GM23338 (cell line): ENCODE results near the gene FAM53A. TPM values are rescaled to one million over a fixed set of nuclear protein-coding genes. Genes with fewer than 3 reads are reported as not detected.

ENCODE experiments used
- ATAC-seq: fragments of 200-7000 bp; cut with Tn5 transposase; 3 replicates; pipeline ENCODE4 v1.9.1; 2020
- DNase-seq: peaks from one replicate; pipeline ENCODE4 v3.0.0-alpha.2; 2015; ENCODE audit warnings: low spot score
- H2AFZ ChIP-seq: fragments of 200-600 bp; sonication (generic); 2 replicates; pipeline ENCODE4 v1.8.0; 2016; ENCODE audit warnings: antibody characterized with exemption, mild to moderate bottlenecking, moderate library complexity
- H3F3A ChIP-seq: fragments of 200-600 bp; sonication (generic); replicated peaks from 2 replicates; pipeline ENCODE4 v1.8.0; 2017; ENCODE audit warnings: antibody characterized with exemption, mixed run types, low read depth
- H3K27ac ChIP-seq: fragments of 200-600 bp; sonication (generic); 2 replicates; pipeline ENCODE4 v1.6.1; 2016; ENCODE audit warnings: low read depth
- H3K27me3 ChIP-seq: fragments of 200-600 bp; sonication (generic); 2 replicates; pipeline ENCODE4 v1.8.0; 2016; ENCODE audit warnings: mild to moderate bottlenecking, mixed run types, moderate library complexity; ENCODE audit not compliant: insufficient read depth
- H3K36me3 ChIP-seq: fragments of 200-600 bp; sonication (generic); 2 replicates; pipeline ENCODE4 v1.8.0; 2016; ENCODE audit warnings: mild to moderate bottlenecking; ENCODE audit not compliant: insufficient read depth
- H3K4me1 ChIP-seq: fragments of 200-600 bp; sonication (generic); 2 replicates; pipeline ENCODE4 v1.8.0; 2016; ENCODE audit warnings: mild to moderate bottlenecking, moderate library complexity; ENCODE audit not compliant: insufficient read depth
- H3K4me2 ChIP-seq: fragments of 200-600 bp; sonication (generic); 2 replicates; pipeline ENCODE4 v1.7.1; 2017; ENCODE audit warnings: mixed run types
- H3K4me3 ChIP-seq: fragments of 200-600 bp; sonication (generic); 2 replicates; pipeline ENCODE4 v1.6.1; 2016; ENCODE audit warnings: mixed run types
- H3K79me2 ChIP-seq: fragments of 200-600 bp; sonication (generic); replicated peaks from 2 replicates; pipeline ENCODE4 v1.8.0; 2017; ENCODE audit warnings: mild to moderate bottlenecking; ENCODE audit not compliant: insufficient read depth
- H3K9me2 ChIP-seq: fragments of 200-600 bp; sonication (generic); 2 replicates; pipeline ENCODE4 v1.8.0; 2017; ENCODE audit not compliant: insufficient read depth
- H4K20me1 ChIP-seq: fragments of 200-600 bp; sonication (generic); replicated peaks from 2 replicates; pipeline ENCODE4 v1.8.0; 2017; ENCODE audit warnings: mild to moderate bottlenecking; ENCODE audit not compliant: insufficient read depth
- H3K27ac Mint-ChIP-seq: 2 replicates; pipeline ENCODE4 v1.8.0; 2020; ENCODE audit warnings: inconsistent platforms, mild to moderate bottlenecking, moderate library complexity, mixed read lengths
- H3K27me3 Mint-ChIP-seq: 3 replicates; pipeline ENCODE4 v1.8.0; 2022; ENCODE audit warnings: low read depth, mild to moderate bottlenecking, moderate library complexity, mixed read lengths, inconsistent platforms; ENCODE audit not compliant: insufficient read depth, poor library complexity
- H3K36me3 Mint-ChIP-seq: 3 replicates; pipeline ENCODE4 v1.8.0; 2021; ENCODE audit warnings: low read depth, mild to moderate bottlenecking, inconsistent platforms, moderate library complexity, mixed read lengths
- H3K4me1 Mint-ChIP-seq: 3 replicates; pipeline ENCODE4 v1.8.0; 2020; ENCODE audit warnings: mild to moderate bottlenecking, inconsistent platforms, mixed read lengths
- H3K4me3 Mint-ChIP-seq: 3 replicates; pipeline ENCODE4 v1.8.0; 2021; ENCODE audit warnings: moderate library complexity, mild to moderate bottlenecking, inconsistent platforms, mixed read lengths
- H3K9me3 Mint-ChIP-seq: 3 replicates; pipeline ENCODE4 v1.8.0; 2020; ENCODE audit warnings: moderate library complexity, mild to moderate bottlenecking, inconsistent platforms, mixed read lengths
- EZH2phosphoT487 ChIP-seq: fragments of 200-600 bp; sonication (generic); IDR thresholded peaks from one replicate; pipeline ENCODE4 v1.8.1; 2018; ENCODE audit warnings: antibody characterized with exemption; ENCODE audit not compliant: unreplicated experiment
- NANOG ChIP-seq: IDR thresholded peaks from 2 replicates; pipeline ENCODE4 v1.6.1; 2016; ENCODE audit warnings: antibody characterized with exemption, borderline replicate concordance
- REST ChIP-seq: IDR thresholded peaks from one replicate; pipeline ENCODE4 v1.6.1; 2018; ENCODE audit warnings: antibody characterized with exemption; ENCODE audit not compliant: unreplicated experiment
- ZNF462 ChIP-seq: fragments of 250-450 bp; sonication (Bioruptor Pico); IDR thresholded peaks from 2 replicates; pipeline ENCODE4 v1.5.0; 2020; ENCODE audit warnings: mild to moderate bottlenecking, moderate library complexity
- polyA plus RNA-seq: library from polyadenylated mRNA; unstranded; fragments of >200 nt; fragmentation: Nextera tagmentation; extraction: Ambion mirVana; gene quantifications from 2 replicates; pipeline ENCODE4 v1.2.1, GENCODE V29; 2016
- total RNA-seq: library from RNA; depleted of rRNA; stranded (reverse); fragments of >200 nt; shearing (Covaris generic); gene quantifications from 2 replicates; pipeline ENCODE4 v1.2.3, GENCODE V29; 2014

The FAM53A gene
- total and polyA plus RNA-seq, 2 experiments from 2014 or later = 1.1 to 3.1 TPM

GRCh38 chr4:1594871-1595788 is 89.0 kb downstream of the FAM53A start:
- Mint-ChIP-seq H3K27ac (no peak overlapping the region), H3K36me3 (no peaks in the 10 kb centered on the region; the same call in 2 of the 3 replicates), H3K9me3 (peaks cover 7% of the 10 kb centered on the region; the same call in 2 of the 3 replicates), H3K4me3 (no peak overlapping the region), H3K4me1 (peaks cover 12% of the 10 kb centered on the region), H3K27me3 (peaks cover 1% of the 10 kb centered on the region)
- DNase-seq (no peak), ATAC-seq (no peak)
- Histone ChIP-seq H3K27me3 (no peaks in the 10 kb centered on the region), H3K4me3 (no peak overlapping the region), H3F3A (no peaks in the 10 kb centered on the region), H3K4me1 (0 out of 2 replicates have a peak, but pooled peaks cover 5% of the 10 kb centered on the region), H2AFZ (no peak overlapping the region), H3K36me3 (no peaks in the 10 kb centered on the region), H3K27ac (no peak overlapping the region), H3K4me2 (no peak overlapping the region), H3K79me2 (no peaks in the 10 kb centered on the region), H4K20me1 (no peaks in the 10 kb centered on the region), H3K9me2 (no peaks in the 10 kb centered on the region)
- TF ChIP-seq EZH2phosphoT487 (no peak), REST (no peak), ZNF462 (CRISPR knock-in tag) (no peak), NANOG (no peak)
